ENCODE results near the gene GTPBP2.

GTPBP2 gene, protein sequence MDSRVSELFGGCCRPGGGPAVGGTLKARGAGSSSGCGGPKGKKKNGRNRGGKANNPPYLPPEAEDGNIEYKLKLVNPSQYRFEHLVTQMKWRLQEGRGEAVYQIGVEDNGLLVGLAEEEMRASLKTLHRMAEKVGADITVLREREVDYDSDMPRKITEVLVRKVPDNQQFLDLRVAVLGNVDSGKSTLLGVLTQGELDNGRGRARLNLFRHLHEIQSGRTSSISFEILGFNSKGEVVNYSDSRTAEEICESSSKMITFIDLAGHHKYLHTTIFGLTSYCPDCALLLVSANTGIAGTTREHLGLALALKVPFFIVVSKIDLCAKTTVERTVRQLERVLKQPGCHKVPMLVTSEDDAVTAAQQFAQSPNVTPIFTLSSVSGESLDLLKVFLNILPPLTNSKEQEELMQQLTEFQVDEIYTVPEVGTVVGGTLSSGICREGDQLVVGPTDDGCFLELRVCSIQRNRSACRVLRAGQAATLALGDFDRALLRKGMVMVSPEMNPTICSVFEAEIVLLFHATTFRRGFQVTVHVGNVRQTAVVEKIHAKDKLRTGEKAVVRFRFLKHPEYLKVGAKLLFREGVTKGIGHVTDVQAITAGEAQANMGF

GRCh38 chr6:43629104-43629504, at the start of gene GTPBP2:
Gene GTPBP2, minus strand, starts transcription at chr6:43629264. Its CDS starts 102 bp downstream, at chr6:43629162.
- peak; percentile 80 to 92 for DNase-seq (ENCODE audit: extremely low read depth in 1 of 2, low read depth in 1 of 2)

DNA sequence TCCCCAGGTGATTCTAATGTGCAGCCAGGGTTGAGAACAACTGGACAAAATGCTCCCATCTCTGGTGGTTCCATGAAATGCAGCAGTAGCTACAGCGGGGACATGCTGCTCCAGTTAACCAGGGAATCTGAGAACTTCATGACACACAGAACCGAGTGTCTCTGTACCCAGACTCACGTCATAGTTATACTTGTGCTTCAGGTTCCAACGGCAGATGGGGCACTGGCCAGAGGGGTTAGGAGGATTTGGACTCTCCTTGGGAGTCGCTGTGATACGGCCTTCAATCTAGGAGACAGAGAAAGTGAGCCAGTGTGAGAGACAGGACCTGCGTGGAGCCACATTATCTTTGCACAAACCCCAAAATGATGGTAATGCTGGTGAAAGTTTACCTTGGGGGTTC, 49.3 kb upstream of the GTPBP2 start:
- DNase-seq (ENCODE audit: extremely low read depth in 1 of 2, low read depth in 1 of 2): no peak

GRCh38 chr6:43677759-43678158, 48.7 kb upstream of the GTPBP2 start:
- DNase-seq (ENCODE audit: extremely low read depth in 1 of 2, low read depth in 1 of 2): no peak

- DNase-seq (ENCODE audit: extremely low read depth in 1 of 2, low read depth in 1 of 2): no peak
Measured at GRCh38 chr6:43676962-43677606, 48.0 kb upstream of the GTPBP2 start.

DNA sequence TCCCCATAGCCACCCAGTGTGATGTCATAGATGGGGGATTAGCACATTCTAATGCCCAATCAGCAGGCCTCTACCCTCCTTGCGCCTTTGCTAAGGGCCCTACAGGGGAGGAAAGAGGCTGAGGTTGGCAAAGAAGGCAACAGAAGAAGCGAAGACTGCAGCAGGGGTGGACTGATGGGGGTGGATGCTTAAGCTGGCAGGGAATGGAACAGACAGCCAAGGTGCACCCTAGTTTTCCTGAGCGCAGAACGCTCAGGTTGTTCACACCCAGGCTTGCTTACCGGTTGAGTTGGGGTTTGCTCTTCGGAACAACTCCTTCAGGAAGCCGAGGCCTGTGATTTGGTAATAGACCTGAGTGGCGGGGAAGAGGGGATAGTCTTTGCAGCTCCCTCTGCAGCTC, 45.9 kb upstream of the GTPBP2 start:
- DNase-seq (ENCODE audit: extremely low read depth in 1 of 2, low read depth in 1 of 2): no peak

DNA sequence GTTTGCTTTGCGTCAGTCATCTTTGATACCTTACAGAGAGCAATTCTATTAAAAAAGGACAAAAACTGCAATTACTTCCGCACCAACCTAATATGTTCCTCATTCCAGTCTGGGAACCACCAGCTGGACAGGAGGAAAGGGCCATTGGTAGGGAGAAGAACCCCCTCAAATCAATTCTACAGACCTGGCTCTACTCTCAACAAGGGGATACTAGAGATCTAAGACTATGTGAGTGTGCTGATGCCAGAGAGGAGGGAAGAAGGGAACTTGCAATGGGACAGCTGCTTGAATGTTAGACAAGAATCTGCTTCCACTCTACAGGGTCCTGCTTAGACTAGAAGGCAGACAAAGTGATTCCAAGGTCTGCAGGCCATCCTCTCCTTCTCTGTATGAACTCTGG, 45.2 kb upstream of the GTPBP2 start:
- DNase-seq (ENCODE audit: extremely low read depth in 1 of 2, low read depth in 1 of 2): no peak

DNA sequence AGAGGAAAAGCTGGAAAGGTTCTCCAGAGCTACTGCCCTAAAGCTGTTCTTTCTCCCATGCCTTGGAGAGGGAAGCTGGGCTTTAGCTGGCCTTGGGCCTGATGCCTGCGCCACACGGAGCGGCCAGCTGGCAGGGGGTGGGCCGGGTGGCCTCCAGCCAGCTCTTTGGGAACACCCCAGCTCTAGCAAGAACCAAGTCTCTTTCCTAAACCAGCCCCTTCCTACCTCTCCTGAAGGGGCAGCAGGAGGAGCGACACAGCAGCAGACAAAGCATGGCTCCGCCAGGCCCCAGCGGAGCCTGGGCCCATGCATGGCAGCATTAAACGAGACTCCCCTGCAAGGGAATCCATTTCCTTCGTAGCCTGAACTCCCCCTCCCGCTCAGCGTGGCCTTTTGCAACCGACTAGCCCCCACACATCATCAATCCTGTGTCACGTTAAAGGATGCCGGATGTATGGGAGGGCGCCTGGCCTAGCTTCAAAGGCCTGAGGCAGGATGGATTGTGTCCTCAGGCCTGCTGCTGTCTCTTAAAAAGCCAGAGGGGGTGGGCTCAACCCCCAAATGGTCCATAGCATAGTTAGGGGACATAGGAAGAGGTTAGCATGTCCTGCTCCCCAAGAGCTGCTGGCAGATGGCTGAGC, 44.5 kb upstream of the GTPBP2 start:
- DNase-seq (ENCODE audit: extremely low read depth in 1 of 2, low read depth in 1 of 2): no peak

GRCh38 chr6:43671801-43672690, 43.0 kb upstream of the GTPBP2 start:
- no peak for DNase-seq (ENCODE audit: extremely low read depth in 1 of 2, low read depth in 1 of 2)

DNA sequence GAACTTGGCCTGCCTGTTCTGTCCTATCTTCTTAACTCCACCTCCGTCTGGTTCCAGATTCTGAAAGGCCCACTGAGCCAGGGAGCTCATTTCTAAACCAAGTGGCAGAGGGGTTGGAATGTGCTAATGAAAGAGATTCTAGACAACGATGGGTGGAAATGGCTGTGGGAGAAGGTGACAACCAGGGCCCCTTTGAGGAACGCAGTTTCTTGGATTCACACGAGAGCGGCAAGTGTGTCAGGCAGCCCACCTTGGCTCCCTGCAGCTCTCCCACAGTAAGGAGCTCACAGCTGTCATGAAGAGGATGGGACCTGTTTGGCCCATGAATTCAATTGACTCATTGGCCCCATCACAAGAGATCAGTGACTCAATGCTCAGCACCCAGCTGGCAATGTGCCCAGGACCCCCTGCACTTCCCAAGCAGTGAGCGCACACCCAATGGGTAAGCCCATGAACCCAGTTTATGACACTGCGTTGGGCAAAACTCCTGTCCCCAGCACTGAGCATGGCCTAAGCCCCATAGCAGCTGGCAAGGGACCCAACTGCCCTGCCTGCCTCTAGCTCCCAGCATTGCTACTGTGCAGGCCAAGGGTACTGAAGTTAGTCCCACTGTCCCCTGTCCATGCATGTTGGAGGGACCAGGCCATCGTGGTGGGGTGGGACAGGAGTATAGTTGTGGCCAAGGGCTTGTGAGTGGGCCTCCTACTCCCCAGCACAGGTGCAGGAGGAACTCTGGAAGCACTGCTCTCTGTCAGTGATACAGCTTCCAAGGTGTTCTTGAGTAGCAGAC, 42.1 kb upstream of the GTPBP2 start:
- DNase-seq (ENCODE audit: extremely low read depth in 1 of 2, low read depth in 1 of 2): no peak

DNA sequence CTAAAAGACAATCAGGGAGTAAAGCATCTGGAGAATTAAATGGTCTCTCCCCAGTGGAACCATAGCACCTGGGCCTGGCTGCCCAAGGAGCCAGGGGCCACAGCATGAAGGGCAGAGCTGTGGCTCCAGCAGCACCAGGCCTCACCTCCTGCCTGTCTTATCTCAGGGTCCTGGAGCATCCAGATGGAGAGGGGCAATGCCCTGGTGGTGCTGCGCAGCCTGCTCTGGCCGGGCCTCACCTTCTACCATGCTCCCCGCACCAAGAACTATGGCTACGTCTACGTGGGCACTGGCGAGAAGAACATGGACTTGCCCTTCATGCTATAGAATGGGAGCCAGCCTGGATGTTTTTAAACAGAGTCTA, 41.5 kb upstream of the GTPBP2 start:
- DNase-seq (ENCODE audit: extremely low read depth in 1 of 2, low read depth in 1 of 2): no peak

- no peak for DNase-seq (ENCODE audit: extremely low read depth in 1 of 2, low read depth in 1 of 2)
Measured at GRCh38 chr6:43669922-43670622, 41.0 kb upstream of the GTPBP2 start.

- DNase-seq (ENCODE audit: extremely low read depth in 1 of 2, low read depth in 1 of 2): no peak
Measured at GRCh38 chr6:43669050-43669921, 40.2 kb upstream of the GTPBP2 start.

- peak in 1 of 2 donors; percentile 10 for DNase-seq (ENCODE audit: extremely low read depth in 1 of 2, low read depth in 1 of 2)
Measured at GRCh38 chr6:43668151-43669028, 39.3 kb upstream of the GTPBP2 start.

DNA sequence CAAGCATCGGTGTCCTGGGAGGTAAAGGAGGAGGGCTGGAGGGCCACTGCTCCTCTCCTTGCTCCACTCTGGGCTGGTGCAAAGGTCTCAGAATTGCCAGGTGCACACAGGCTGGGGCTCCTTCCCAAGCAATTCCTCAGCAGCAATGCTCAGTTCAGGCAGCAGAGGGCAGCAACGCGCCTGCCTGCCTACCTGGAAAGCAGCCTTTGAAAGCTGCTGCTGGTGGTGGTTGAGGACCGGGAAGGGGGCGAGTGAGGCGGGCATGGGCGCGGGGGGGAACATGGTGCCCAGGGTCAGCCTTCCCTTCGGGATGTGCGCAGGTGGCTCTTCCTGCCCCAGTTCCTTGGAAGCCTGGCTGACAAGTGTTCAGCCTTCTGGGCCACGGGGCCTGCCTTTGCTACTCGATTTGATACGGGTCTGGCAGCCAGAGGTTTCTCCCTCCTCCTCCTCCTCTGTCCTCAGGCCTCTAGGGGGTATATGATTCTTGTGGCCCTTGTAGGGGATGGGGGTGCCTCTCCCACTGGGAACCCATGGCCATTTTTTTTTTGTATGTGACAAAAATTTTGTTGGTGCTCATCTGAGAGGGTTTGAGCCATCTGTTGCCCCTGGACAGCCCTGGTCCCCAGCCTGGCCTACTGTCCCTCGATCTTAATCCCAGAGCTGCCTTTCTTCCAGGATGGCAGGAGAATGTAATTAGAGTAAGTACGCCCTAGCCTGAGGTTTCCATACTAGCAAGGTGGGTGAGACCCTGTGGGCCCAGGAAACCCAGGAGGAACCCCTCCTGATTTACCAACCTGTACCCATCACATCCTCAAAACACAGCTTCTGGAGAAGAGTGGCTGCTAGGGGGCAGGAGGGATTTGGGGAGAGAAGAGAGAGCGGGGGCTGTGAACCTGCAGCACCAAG, 38.4 kb upstream of the GTPBP2 start:
- DNase-seq (ENCODE audit: extremely low read depth in 1 of 2, low read depth in 1 of 2): peak; percentile 33 to 72

- no peak for DNase-seq (ENCODE audit: extremely low read depth in 1 of 2, low read depth in 1 of 2)
Measured at GRCh38 chr6:43666196-43666920, 37.3 kb upstream of the GTPBP2 start.

DNA sequence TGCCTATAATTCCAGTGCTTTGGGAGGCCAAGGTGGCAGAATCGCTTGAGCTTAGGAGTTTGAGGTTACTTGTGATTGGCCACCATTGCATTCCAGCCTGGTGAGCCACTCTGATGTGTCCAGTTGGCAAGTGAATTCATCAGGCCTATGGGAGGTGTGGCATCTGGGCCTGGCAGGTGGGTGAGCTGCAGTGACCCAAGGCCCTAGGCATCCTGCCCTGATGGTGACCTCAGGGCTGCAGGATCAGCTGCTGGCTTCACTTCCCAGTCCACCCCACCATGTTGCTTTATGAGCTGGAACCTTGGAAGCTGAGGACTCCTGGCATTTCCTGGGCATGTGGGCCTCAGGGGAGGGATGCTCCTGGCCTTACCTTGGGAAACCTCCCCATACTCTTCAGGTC, 36.3 kb upstream of the GTPBP2 start:
- DNase-seq (ENCODE audit: extremely low read depth in 1 of 2, low read depth in 1 of 2): no peak

Measured in activated CD8-positive, alpha-beta memory T cell treated with anti-CD3 and anti-CD28 coated beads for 1 hour (primary cell).